HCT116 (cell line): ENCODE data around the gene CYTL1. TPM values are rescaled to one million over a fixed set of nuclear protein-coding genes. Genes with fewer than 3 reads are reported as not detected.
"Not testable (repeated sequence)": the region's sequence is repeated elsewhere in the genome, so short reads cannot be mapped to it uniquely, and the experiment has no call there.

ENCODE experiments used
- ATAC-seq: fragments of 200-7000 bp; cut with Tn5 transposase; 2 replicates; pipeline ENCODE4 v1.9.1; 2020; ENCODE audit warnings: mild to moderate bottlenecking, moderate library complexity
- BruUV-seq: library from RNA; stranded (reverse); fragments of 400-500 nt; replicated peaks from 2 replicates; lab custom pipeline; 2021; lab: Mats Ljungman, UMichigan
- CTCF ChIA-PET: fragments of 300-600 bp; sonication (Branson Sonifier 250); formaldehyde crosslinking; loops from one replicate; lab custom pipeline; 2021; ENCODE audit warnings: antibody characterized with exemption; lab: Charles Lee
- POLR2A ChIA-PET: fragments of 300-600, 350-600 bp; sonication (Branson Sonifier 250); formaldehyde crosslinking; loops from one replicate; lab custom pipeline; 2021; ENCODE audit warnings: antibody characterized with exemption; lab: Charles Lee
- RAD21 ChIA-PET, 2 experiments: fragments of 300-600 bp; sonication (Branson Sonifier 250); formaldehyde crosslinking; loops; one replicate each; lab custom pipeline; 2023; ENCODE audit warnings: low total read pairs in 2 of 2; ENCODE audit not compliant: uncharacterized antibody in 2 of 2, unreplicated experiment in 2 of 2, low non-redundant PET in 1 of 2; lab: Charles Lee
- DNase-seq: peaks from one replicate; pipeline ENCODE4 v3.0.0-alpha.2; 2010; ENCODE audit warnings: low read depth, low spot score
- H2AFZ ChIP-seq: fragments of 200-600 bp; shearing (Covaris generic), sonication (generic); 2 replicates; pipeline ENCODE4 v1.6.1; 2017; ENCODE audit warnings: low read depth, mixed run types, mixed read lengths, antibody characterized with exemption, low read length; ENCODE audit not compliant: poor library complexity, severe bottlenecking
- H3K27ac ChIP-seq: 2 replicates; pipeline ENCODE4 v1.5.1; 2012; ENCODE audit warnings: low read depth, low read length
- H3K27me3 ChIP-seq: fragments of 200-600 bp; sonication (generic); 2 replicates; pipeline ENCODE4 v1.6.1; 2016; ENCODE audit warnings: mixed run types, low read length, mixed read lengths; ENCODE audit not compliant: insufficient read depth
- H3K36me3 ChIP-seq, 2 experiments: fragments of 200-500 bp in 1 of 2; fragments of 200-600 bp in 1 of 2; sonication (Bioruptor generic) in 1 of 2; sonication (generic) in 1 of 2; 2 replicates each; pipeline versions ENCODE4 v1.5.1 to v1.6.1; 2014 to 2016; ENCODE audit warnings: low read length in 2 of 2, inconsistent platforms in 1 of 2, mixed read lengths in 1 of 2, mixed run types in 1 of 2; ENCODE audit not compliant: insufficient read depth in 2 of 2, control insufficient read depth in 1 of 2
- H3K4me1 ChIP-seq, 2 experiments: fragments of 200-600 bp in 1 of 2; sonication (generic) in 1 of 2; 2 replicates each; pipeline versions ENCODE4 v1.5.1 to v1.6.1; 2012 to 2017; ENCODE audit warnings: low read length in 2 of 2, inconsistent platforms in 1 of 2, mild to moderate bottlenecking in 1 of 2, mixed read lengths in 1 of 2, mixed run types in 1 of 2, moderate library complexity in 1 of 2; ENCODE audit not compliant: insufficient read depth in 2 of 2, control insufficient read depth in 1 of 2
- H3K4me2 ChIP-seq: fragments of 200-600 bp; sonication (generic); 2 replicates; pipeline ENCODE4 v1.6.1; 2017; ENCODE audit warnings: mixed run types, low read length, mixed read lengths
- H3K4me3 ChIP-seq, 2 experiments: fragments of 200-600 bp in 1 of 2; sonication (generic) in 1 of 2; replicated peaks in 1 of 2; 2 replicates each; pipeline ENCODE4 v1.5.1; 2011 to 2016; ENCODE audit warnings: low read length in 2 of 2, control low read depth in 1 of 2, low read depth in 1 of 2, mild to moderate bottlenecking in 1 of 2, mixed read lengths in 1 of 2, mixed run types in 1 of 2
- H3K79me2 ChIP-seq: fragments of 200-600 bp; sonication (generic); 2 replicates; pipeline ENCODE4 v1.6.1; 2017; ENCODE audit warnings: mild to moderate bottlenecking, mixed run types, low read length, moderate library complexity, mixed read lengths; ENCODE audit not compliant: insufficient read depth
- H3K9ac ChIP-seq: fragments of 200-600 bp; sonication (generic); 2 replicates; pipeline ENCODE4 v1.6.1; 2016; ENCODE audit warnings: low read length, mixed read lengths
- H3K9me2 ChIP-seq: fragments of 200-600 bp; sonication (generic), shearing (Covaris generic); 2 replicates; pipeline ENCODE4 v1.6.1; 2017; ENCODE audit warnings: mixed run types, mild to moderate bottlenecking, moderate library complexity; ENCODE audit not compliant: insufficient read depth
- H3K9me3 ChIP-seq, 2 experiments: fragments of 200-500 bp in 1 of 2; fragments of 200-600 bp in 1 of 2; sonication (Bioruptor generic) in 1 of 2; sonication (generic) in 1 of 2; 2 replicates each; pipeline ENCODE4 v1.6.1; 2014 to 2017; ENCODE audit warnings: low read length in 2 of 2, mixed read lengths in 2 of 2, inconsistent platforms in 1 of 2, low read depth in 1 of 2, mild to moderate bottlenecking in 1 of 2, mixed run types in 1 of 2, moderate library complexity in 1 of 2; ENCODE audit not compliant: control insufficient read depth in 1 of 2, insufficient read depth in 1 of 2
- H4K20me1 ChIP-seq: fragments of 200-600 bp; sonication (generic), shearing (Covaris generic); 2 replicates; pipeline ENCODE4 v1.6.1; 2017; ENCODE audit warnings: mixed run types, mild to moderate bottlenecking, moderate library complexity; ENCODE audit not compliant: insufficient read depth
- ATF3 ChIP-seq: IDR thresholded peaks from 2 replicates; pipeline ENCODE4 v1.6.1; 2012
- CBX3 ChIP-seq: IDR thresholded peaks from 2 replicates; pipeline ENCODE4 v1.6.1; 2012; ENCODE audit warnings: low read depth
- CEBPB ChIP-seq: IDR thresholded peaks from 2 replicates; pipeline ENCODE4 v1.6.1; 2012; ENCODE audit warnings: low read depth
- EGR1 ChIP-seq: IDR thresholded peaks from 2 replicates; pipeline ENCODE4 v1.6.1; 2012; ENCODE audit warnings: low read depth
- EZH2 ChIP-seq: fragments of 200-600 bp; sonication (generic); IDR thresholded peaks from 2 replicates; pipeline ENCODE4 v1.6.1; 2017; ENCODE audit warnings: antibody characterized with exemption, mixed run types
- FOSL1 ChIP-seq: IDR thresholded peaks from 2 replicates; pipeline ENCODE4 v1.6.1; 2012; ENCODE audit warnings: low read depth
- SIN3A ChIP-seq: IDR thresholded peaks from 2 replicates; pipeline ENCODE4 v1.6.1; 2012; ENCODE audit warnings: low read depth
- SP1 ChIP-seq: IDR thresholded peaks from 2 replicates; pipeline ENCODE4 v1.6.1; 2012; ENCODE audit warnings: low read depth
- ZFX ChIP-seq: fragments of 450-650 bp; IDR thresholded peaks from 2 replicates; pipeline ENCODE4 v1.6.1; 2017
- ZNF274 ChIP-seq: fragments of 200-500 bp; sonication (Bioruptor generic); IDR thresholded peaks from 2 replicates; pipeline ENCODE4 v1.6.1; 2014; ENCODE audit warnings: mild to moderate bottlenecking, low read depth, low read length, inconsistent platforms
- intact Hi-C: fragments of 100-400 bp; cut with micrococcal nuclease; formaldehyde crosslinking; loops from 2 replicates; pipeline ENCODE4 v1.10.0; 2022
- total RNA-seq: library from RNA; stranded (reverse); gene quantifications from one replicate; pipeline ENCODE4 v1.2.1, GENCODE V29; 2021; ENCODE audit not compliant: unreplicated experiment
- TF ChIP-seq, protein P1 (sequence below), 3 experiments: fragments of 200-600 bp in 1 of 3; sonication (generic) in 1 of 3; IDR thresholded peaks in 2 of 3; conservative IDR thresholded peaks in 1 of 3; 2 replicates each; pipeline ENCODE4 v1.5.1; 2012 to 2017; ENCODE audit warnings: low read depth in 2 of 3, low read length in 2 of 3, antibody characterized with exemption in 1 of 3, borderline replicate concordance in 1 of 3, control low read depth in 1 of 3, mild to moderate bottlenecking in 1 of 3, mixed read lengths in 1 of 3, mixed run types in 1 of 3, moderate library complexity in 1 of 3; ENCODE audit not compliant: insufficient read depth in 1 of 3

The CYTL1 gene
- total RNA-seq, 1 experiment from 2014 or later: not detected

DNA sequence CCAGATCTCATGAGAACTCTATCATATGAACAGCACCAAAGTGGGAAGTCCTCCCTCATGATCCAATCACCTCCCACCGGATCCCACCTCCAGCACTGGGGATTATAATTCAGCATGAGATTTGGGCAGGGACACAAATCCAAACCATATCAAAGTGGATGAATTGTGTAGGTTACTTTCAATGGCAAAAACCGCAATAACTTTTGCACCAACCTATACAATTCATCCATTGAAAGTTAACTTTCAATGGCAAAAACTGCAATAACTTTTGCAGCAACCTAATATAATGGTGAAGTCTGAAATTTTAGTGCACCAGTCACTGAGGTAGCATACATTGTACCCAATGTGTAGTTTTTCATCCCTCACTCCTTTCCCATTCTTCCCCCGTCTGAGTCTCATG, 48.6 kb upstream of the CYTL1 start (continued):
- TF ChIP-seq SIN3A (no peak), FOSL1 (no peak)

DNA sequence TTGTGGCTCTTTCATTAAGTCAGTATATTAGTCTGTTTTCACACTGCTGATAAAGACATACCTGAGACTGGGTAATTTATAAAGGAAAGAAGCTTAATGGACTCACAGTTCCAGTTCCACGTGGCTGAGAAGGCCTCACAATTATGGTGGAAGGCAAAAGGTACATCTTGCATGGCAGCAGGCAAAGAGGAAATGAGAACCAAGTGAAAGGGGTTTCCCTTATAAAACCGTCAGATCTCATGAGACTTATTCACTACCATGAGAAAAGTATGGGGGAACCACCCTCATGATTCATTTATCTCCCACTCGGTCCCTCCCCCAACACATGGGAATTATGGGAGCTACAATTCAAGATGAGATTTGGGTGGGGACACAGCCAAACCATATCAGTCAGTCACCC, 47.7 kb upstream of the CYTL1 start:
- peaks cover 16% of the 10 kb centered on the region for H3K27me3 ChIP-seq
- H3K9me3 ChIP-seq, H2AFZ ChIP-seq, H3K9ac ChIP-seq, H3K27ac ChIP-seq, BruUV-seq, DNase-seq, intact Hi-C loops, H3K4me2 ChIP-seq, CTCF ChIA-PET, H3K36me3 ChIP-seq, POLR2A ChIA-PET, H3K9me2 ChIP-seq, H3K4me1 ChIP-seq, RAD21 ChIA-PET, H3K79me2 ChIP-seq, H4K20me1 ChIP-seq, H3K4me3 ChIP-seq, ATAC-seq: not testable (repeated sequence)

DNA sequence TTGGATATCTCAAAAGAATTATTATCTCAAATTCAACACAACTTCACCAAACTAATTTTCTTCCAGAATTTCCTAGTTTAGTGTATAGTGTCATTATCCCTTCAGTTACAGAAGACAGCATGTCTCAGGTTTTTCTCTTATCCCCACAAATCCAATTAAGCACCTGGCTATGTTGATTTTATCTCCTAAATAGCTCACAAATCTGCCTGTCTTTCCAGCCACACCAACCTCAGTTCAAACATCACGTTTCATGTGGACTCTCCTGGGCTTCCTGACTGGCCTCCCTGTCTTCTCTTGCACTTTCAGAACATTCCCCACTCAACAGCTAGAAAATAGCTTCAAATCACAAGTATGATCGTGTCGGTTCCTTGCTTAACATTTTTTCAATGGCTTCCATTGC, 46.8 kb upstream of the CYTL1 start:
- Histone ChIP-seq H3K4me2 (no peak overlapping the region), H3K27me3 (peaks cover 19% of the 10 kb centered on the region), H3K4me1 (no peaks in the 10 kb centered on the region), H2AFZ (no peak overlapping the region), H3K79me2 (no peaks in the 10 kb centered on the region), H3K9ac (no peak overlapping the region), H4K20me1 (no peaks in the 10 kb centered on the region), H3K9me3 (no peaks in the 10 kb centered on the region), H3K27ac (no peak overlapping the region), H3K9me2 (no peaks in the 10 kb centered on the region)
- CTCF ChIA-PET: no interaction called here
- BruUV-seq: no TSS peak
- intact Hi-C loops: no loop called here
- POLR2A ChIA-PET: no interaction called here
- ATAC-seq: no peak
- TF ChIP-seq, protein P1, sequence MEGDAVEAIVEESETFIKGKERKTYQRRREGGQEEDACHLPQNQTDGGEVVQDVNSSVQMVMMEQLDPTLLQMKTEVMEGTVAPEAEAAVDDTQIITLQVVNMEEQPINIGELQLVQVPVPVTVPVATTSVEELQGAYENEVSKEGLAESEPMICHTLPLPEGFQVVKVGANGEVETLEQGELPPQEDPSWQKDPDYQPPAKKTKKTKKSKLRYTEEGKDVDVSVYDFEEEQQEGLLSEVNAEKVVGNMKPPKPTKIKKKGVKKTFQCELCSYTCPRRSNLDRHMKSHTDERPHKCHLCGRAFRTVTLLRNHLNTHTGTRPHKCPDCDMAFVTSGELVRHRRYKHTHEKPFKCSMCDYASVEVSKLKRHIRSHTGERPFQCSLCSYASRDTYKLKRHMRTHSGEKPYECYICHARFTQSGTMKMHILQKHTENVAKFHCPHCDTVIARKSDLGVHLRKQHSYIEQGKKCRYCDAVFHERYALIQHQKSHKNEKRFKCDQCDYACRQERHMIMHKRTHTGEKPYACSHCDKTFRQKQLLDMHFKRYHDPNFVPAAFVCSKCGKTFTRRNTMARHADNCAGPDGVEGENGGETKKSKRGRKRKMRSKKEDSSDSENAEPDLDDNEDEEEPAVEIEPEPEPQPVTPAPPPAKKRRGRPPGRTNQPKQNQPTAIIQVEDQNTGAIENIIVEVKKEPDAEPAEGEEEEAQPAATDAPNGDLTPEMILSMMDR (IDR thresholded peaks at IDR 0.05 in 2 of 3, conservative IDR thresholded peaks at IDR 0.05 in 1 of 3; ENCODE audit: borderline replicate concordance in 1 of 3, insufficient read depth in 1 of 3, low read depth in 2 of 3, low read length in 2 of 3): no peak
- TF ChIP-seq ZNF274 (no peak), CBX3 (no peak), ATF3 (no peak), EZH2 (no peak), SP1 (no peak), EGR1 (no peak), ZFX (no peak), CEBPB (no peak)
- TF ChIP-seq, all 23 proteins: peak for 0
- no peaks in the 10 kb centered on the region for H3K36me3 ChIP-seq
- RAD21 ChIA-PET: no interaction called here
- H3K4me3 ChIP-seq: no peak overlapping the region
- DNase-seq: no peak
